K562 (cell line): ENCODE data around the gene FUT6. TPM values are rescaled to one million over a fixed set of nuclear protein-coding genes. Genes with fewer than 3 reads are reported as not detected.

Experiments used
- AFF4 ChIP-seq: sonication (generic); formaldehyde crosslinking; IDR thresholded peaks from 2 replicates; pipeline ENCODE4 v1.8.0; 2023; ENCODE audit warnings: mild to moderate bottlenecking, missing genetic modification reagents
- ATF4 ChIP-seq: fragments of 450-650 bp; formaldehyde crosslinking; IDR thresholded peaks from 2 replicates; pipeline ENCODE4 v1.4.0; 2022; ENCODE audit warnings: mild to moderate bottlenecking, moderate library complexity
- BCL6 ChIP-seq: fragments of 250-450 bp; sonication (Bioruptor Pico); IDR thresholded peaks from 2 replicates; pipeline ENCODE4 v1.4.0; 2020
- CBFB ChIP-seq: sonication (generic); formaldehyde crosslinking; IDR thresholded peaks from 2 replicates; pipeline ENCODE4 v1.4.0; 2020; ENCODE audit warnings: mild to moderate bottlenecking, missing genetic modification reagents
- DMBX1 ChIP-seq: fragments of 250-450 bp; sonication (Bioruptor Pico); IDR thresholded peaks from 2 replicates; pipeline ENCODE4 v1.8.0; 2022; ENCODE audit warnings: inconsistent platforms, mild to moderate bottlenecking, moderate library complexity, borderline replicate concordance
- GMEB1 ChIP-seq: fragments of 250-450 bp; sonication (Bioruptor Pico); IDR thresholded peaks from 2 replicates; pipeline ENCODE4 v1.4.0; 2020; ENCODE audit warnings: mild to moderate bottlenecking
- HDAC8 ChIP-seq: fragments of 450-650 bp; IDR thresholded peaks from 2 replicates; pipeline ENCODE4 v1.6.1; 2016; ENCODE audit warnings: mild to moderate bottlenecking, missing genetic modification characterization, moderate library complexity, missing compliant biosample characterization
- NFE2 ChIP-seq: IDR thresholded peaks from 2 replicates; pipeline ENCODE4 v1.6.1; 2014; ENCODE audit warnings: antibody characterized with exemption, low read depth
- NR3C1 ChIP-seq: sonication (generic); formaldehyde crosslinking; IDR thresholded peaks from 2 replicates; pipeline ENCODE4 v1.8.1; 2022; ENCODE audit warnings: missing genetic modification reagents
- NRF1 ChIP-seq, 2 experiments: fragments of 450-650 bp; IDR thresholded peaks in 1 of 2; conservative IDR thresholded peaks in 1 of 2; 2 replicates each; pipeline ENCODE4 v1.6.1; 2014; ENCODE audit warnings: mild to moderate bottlenecking in 2 of 2
- PHF20 ChIP-seq: fragments of 450-650 bp; IDR thresholded peaks from 2 replicates; pipeline ENCODE4 v1.6.1; 2018; ENCODE audit not compliant: partially characterized antibody
- PML ChIP-seq: IDR thresholded peaks from 2 replicates; pipeline ENCODE4 v1.6.1; 2012; ENCODE audit warnings: low read length, inconsistent platforms
- PRPF4 ChIP-seq: fragments of 200-400 bp; formaldehyde crosslinking; IDR thresholded peaks from one replicate; pipeline ENCODE4 v1.6.1; 2017; ENCODE audit warnings: low read length, low read depth, mild to moderate bottlenecking; ENCODE audit not compliant: insufficient read depth, poor library complexity, severe bottlenecking
- SREBF2 ChIP-seq: sonication (generic); formaldehyde crosslinking; IDR thresholded peaks from 2 replicates; pipeline ENCODE4 v1.4.0; 2020; ENCODE audit warnings: mild to moderate bottlenecking, missing genetic modification reagents
- SRF ChIP-seq, 2 experiments: fragments of 250-450, 450-650 bp in 1 of 2; sonication (Bioruptor Pico) in 1 of 2; sonication (generic) in 1 of 2; formaldehyde crosslinking; IDR thresholded peaks; 2 replicates each; pipeline versions ENCODE4 v1.5.0 to v1.5.1; 2020 to 2022; ENCODE audit warnings: mild to moderate bottlenecking in 1 of 2, missing genetic modification reagents in 1 of 2
- WHSC1 ChIP-seq: IDR thresholded peaks from one replicate; pipeline ENCODE4 v1.6.1; 2012; ENCODE audit warnings: low read length, control low read depth, inconsistent platforms
- ZC3H4 ChIP-seq: sonication (generic); formaldehyde crosslinking; IDR thresholded peaks from 2 replicates; pipeline ENCODE4 v1.9.0; 2021; ENCODE audit warnings: missing genetic modification reagents, borderline replicate concordance
- ZFP36 ChIP-seq: fragments of 150-350 bp; IDR thresholded peaks from 2 replicates; pipeline ENCODE4 v1.6.1; 2018; ENCODE audit warnings: low read length, low read depth; ENCODE audit not compliant: partially characterized antibody
- ZNF740 ChIP-seq, 3 experiments: fragments of 200-800 bp in 1 of 3; sonication (Bioruptor generic) in 1 of 3; sonication (generic) in 1 of 3; formaldehyde crosslinking in 1 of 3; IDR thresholded peaks; 2 replicates each; pipeline versions ENCODE4 v1.6.1 to v1.8.0; 2016 to 2022; ENCODE audit warnings: mild to moderate bottlenecking in 2 of 3, missing compliant biosample characterization in 2 of 3, missing genetic modification characterization in 2 of 3, missing genetic modification reagents in 1 of 3
- polyA plus RNA-seq, 8 experiments: library from polyadenylated mRNA; depleted of rRNA in 4 of 8; stranded (reverse) in 5 of 8; unstranded in 3 of 8; fragments of >200 nt; fragmentation: Nextera tagmentation in 2 of 8; fragmentation: Illumina TruSeq in 1 of 8; extraction: Ambion mirVana in 2 of 8; extraction: Trizol in 1 of 8; gene quantifications; 2 replicates each; pipeline versions ENCODE4 v1.2.1 to v1.2.3, GENCODE V29; 2011 to 2014; ENCODE audit warnings: inconsistent platforms in 1 of 8, missing spikeins in 1 of 8
- total RNA-seq, 7 experiments: library from RNA; depleted of rRNA in 6 of 7; stranded (reverse); fragments of >200 nt in 6 of 7; fragmentation: Illumina TruSeq in 2 of 7; extraction: Trizol in 2 of 7; gene quantifications; 2 replicates each; pipeline versions ENCODE4 v1.2.1 to v1.2.3, GENCODE V29; 2011 to 2021; ENCODE audit warnings: low replicate concordance in 1 of 7

Gene FUT6
- total and polyA plus RNA-seq, 9 of the 15 experiments (the other 6 are each of a cell fraction or from before 2014, with no cell fraction given), result 0.04 TPM; not detected in 8

GRCh38 chr19:5827891-5828660, 11.4 kb downstream of the FUT6 start (continued):
- TF ChIP-seq PHF20 (peak; percentile 75), NR3C1 (CRISPR knock-in tag) (no peak), AFF4 (CRISPR knock-in tag) (peak; percentile 79; the same call in 1 of the 2 replicates), NFE2 (no peak), GMEB1 (CRISPR knock-in tag) (peak; percentile 61), WHSC1 (no peak), CBFB (CRISPR knock-in tag) (no peak), SRF (CRISPR knock-in tag; IDR thresholded peaks at IDR 0.05) (peak in 1 of 2 experiments; percentile 61; a peak in 1 of 4 replicates), ZC3H4 (no peak; the same call in 1 of the 2 replicates), PML (peak; percentile 91), NRF1 (conservative IDR thresholded peaks at IDR 0.05 in 1 of 2, IDR thresholded peaks at IDR 0.05 in 1 of 2) (peak; percentile 98), SREBF2 (no peak), BCL6 (CRISPR knock-in tag) (no peak), PRPF4 (no peak), DMBX1 (CRISPR knock-in tag) (peak; percentile 14; the same call in 1 of the 2 replicates), ZFP36 (no peak), ZNF740 (CRISPR knock-in tag; IDR thresholded peaks at IDR 0.05) (peak; percentile 98), ZNF740 (tag; IDR thresholded peaks at IDR 0.05) (peak in 1 of 2 experiments; percentile 94; a peak in 2 of 4 replicates), ATF4 (CRISPR knock-in tag) (peak; percentile 61), HDAC8 (tag) (no peak)
